Endothelial cell of umbilical vein (primary cell): ENCODE measurements around the gene PRPS1.

Source experiments
- EZH2 ChIP-seq: IDR thresholded peaks from 2 replicates; pipeline ENCODE4 v1.6.1; 2012; ENCODE audit warnings: borderline replicate concordance, low read depth, mild to moderate bottlenecking, moderate library complexity, low read length, inconsistent platforms; ENCODE audit not compliant: severe bottlenecking
- JUN ChIP-seq: IDR thresholded peaks from 2 replicates; pipeline ENCODE4 v1.6.1; 2011; ENCODE audit warnings: borderline replicate concordance, low read depth; ENCODE audit not compliant: insufficient read length, insufficient read depth
- MYC ChIP-seq: IDR thresholded peaks from one replicate; pipeline ENCODE4 v1.6.1; 2011; ENCODE audit warnings: mild to moderate bottlenecking, low read depth, low read length
- POLR2A ChIP-seq: IDR thresholded peaks from 2 replicates; pipeline ENCODE4 v1.6.1; 2012; ENCODE audit warnings: low read depth, mild to moderate bottlenecking, control low read depth, low read length
- POLR2AphosphoS5 ChIP-seq: IDR thresholded peaks from 2 replicates; pipeline ENCODE4 v1.6.1; 2012; ENCODE audit warnings: low read depth, mild to moderate bottlenecking, control low read depth, low read length, moderate library complexity; ENCODE audit not compliant: insufficient read depth
- TF ChIP-seq, protein P1 (sequence below): IDR thresholded peaks from 2 replicates; pipeline ENCODE4 v1.6.1; 2011; ENCODE audit not compliant: insufficient read depth, insufficient read length
- TF ChIP-seq, protein P2 (sequence below), 2 donors: IDR thresholded peaks; 1 replicate in 1 of 2; 2 replicates in 1 of 2; pipeline ENCODE4 v1.5.1; 2011; ENCODE audit warnings: low read length in 2 of 2, mild to moderate bottlenecking in 2 of 2, moderate library complexity in 2 of 2, control low read depth in 1 of 2, inconsistent platforms in 1 of 2, low read depth in 1 of 2; ENCODE audit not compliant: insufficient read depth in 1 of 2; ENCODE audit errors: extremely low read depth in 1 of 2

- TF ChIP-seq, protein P1, sequence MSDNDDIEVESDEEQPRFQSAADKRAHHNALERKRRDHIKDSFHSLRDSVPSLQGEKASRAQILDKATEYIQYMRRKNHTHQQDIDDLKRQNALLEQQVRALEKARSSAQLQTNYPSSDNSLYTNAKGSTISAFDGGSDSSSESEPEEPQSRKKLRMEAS, result no peak
- TF ChIP-seq, protein P2, sequence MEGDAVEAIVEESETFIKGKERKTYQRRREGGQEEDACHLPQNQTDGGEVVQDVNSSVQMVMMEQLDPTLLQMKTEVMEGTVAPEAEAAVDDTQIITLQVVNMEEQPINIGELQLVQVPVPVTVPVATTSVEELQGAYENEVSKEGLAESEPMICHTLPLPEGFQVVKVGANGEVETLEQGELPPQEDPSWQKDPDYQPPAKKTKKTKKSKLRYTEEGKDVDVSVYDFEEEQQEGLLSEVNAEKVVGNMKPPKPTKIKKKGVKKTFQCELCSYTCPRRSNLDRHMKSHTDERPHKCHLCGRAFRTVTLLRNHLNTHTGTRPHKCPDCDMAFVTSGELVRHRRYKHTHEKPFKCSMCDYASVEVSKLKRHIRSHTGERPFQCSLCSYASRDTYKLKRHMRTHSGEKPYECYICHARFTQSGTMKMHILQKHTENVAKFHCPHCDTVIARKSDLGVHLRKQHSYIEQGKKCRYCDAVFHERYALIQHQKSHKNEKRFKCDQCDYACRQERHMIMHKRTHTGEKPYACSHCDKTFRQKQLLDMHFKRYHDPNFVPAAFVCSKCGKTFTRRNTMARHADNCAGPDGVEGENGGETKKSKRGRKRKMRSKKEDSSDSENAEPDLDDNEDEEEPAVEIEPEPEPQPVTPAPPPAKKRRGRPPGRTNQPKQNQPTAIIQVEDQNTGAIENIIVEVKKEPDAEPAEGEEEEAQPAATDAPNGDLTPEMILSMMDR (IDR thresholded peaks at IDR 0.05; ENCODE audit: extremely low read depth in 1 of 2, insufficient read depth in 1 of 2, low read depth in 1 of 2, low read length in 2 of 2), result no peak
- TF ChIP-seq POLR2AphosphoS5 (no peak), JUN (no peak), MYC (no peak), POLR2A (no peak), EZH2 (no peak)
These were observed 28.7 kb downstream of the PRPS1 start for GRCh38 chrX:107656978-107657377.
